Tibial artery (tissue), 4 donors: ENCODE data around the gene TNFSF9.

Experiments used
- DNase-seq, 2 donors: peaks; one replicate each; pipeline ENCODE4 v3.0.0-alpha.2; 2019
- H3K27ac ChIP-seq, 2 donors: fragments of 200-600 bp; sonication (generic) in 1 of 2; 1 replicate in 1 of 2; 2 replicates in 1 of 2; pipeline ENCODE4 v1.5.1; 2018 to 2019; ENCODE audit warnings: mild to moderate bottlenecking in 1 of 2
- H3K27me3 ChIP-seq, 2 donors: fragments of 200-600 bp; sonication (generic) in 1 of 2; one replicate each; pipeline versions ENCODE4 v1.5.1 to v1.6.0; 2016 to 2019
- H3K36me3 ChIP-seq, 3 donors: fragments of 200-600 bp; sonication (generic) in 2 of 3; one replicate each; pipeline ENCODE4 v1.5.1; 2016 to 2019; ENCODE audit warnings: mild to moderate bottlenecking in 2 of 3
- H3K4me1 ChIP-seq, 4 donors: fragments of 200-600 bp; sonication (generic) in 2 of 4; 1 replicate in 3 of 4; 2 replicates in 1 of 4; pipeline ENCODE4 v1.5.1; 2016 to 2019
- H3K4me3 ChIP-seq, 2 donors: fragments of 200-600 bp; sonication (generic) in 1 of 2; 1 replicate in 1 of 2; 2 replicates in 1 of 2; pipeline ENCODE4 v1.5.1; 2018 to 2019; ENCODE audit warnings: mild to moderate bottlenecking in 2 of 2
- H3K9me3 ChIP-seq, 3 donors: fragments of 200-600 bp; sonication (generic) in 1 of 3; one replicate each; pipeline ENCODE4 v1.5.1; 2016 to 2019
- CTCF ChIP-seq, 2 experiments: fragments of 200-600 bp in 1 of 2; fragments of 450-650 bp in 1 of 2; IDR thresholded peaks; one replicate each; pipeline ENCODE4 v1.5.1; 2017 to 2019; ENCODE audit warnings: antibody characterized with exemption in 2 of 2, mild to moderate bottlenecking in 1 of 2, moderate library complexity in 1 of 2
- intact Hi-C: fragments of 100-400 bp; cut with DNase I; formaldehyde crosslinking; loops from one replicate; pipeline ENCODE4 v1.15.0; 2023; ENCODE audit warnings: low total_unique reads

TNFSF9 gene

GRCh38 chr19:6568816-6569215 lies 38.0 kb downstream of the TNFSF9 start:
- TF ChIP-seq CTCF (IDR thresholded peaks at IDR 0.05) = no peak
- Histone ChIP-seq H3K4me3 (no peak overlapping the region), H3K36me3 (no peaks in the 10 kb centered on the region), H3K4me1 (no peaks in the 10 kb centered on the region), H3K9me3 (peaks cover 0 to 15% (median 0%) of the 10 kb centered on the region in 3 donors), H3K27me3 (peaks cover 0 to 13% of the 10 kb centered on the region in 2 donors), H3K27ac (no peak overlapping the region)
- intact Hi-C loops = no loop called here
- DNase-seq = no peak

GRCh38 chr19:6570764-6571163 lies 39.9 kb downstream of the TNFSF9 start:
- H3K9me3 ChIP-seq = peaks cover 0 to 7% (median 0%) of the 10 kb centered on the region in 3 donors

GRCh38 chr19:6571167-6571566 lies 40.3 kb downstream of the TNFSF9 start:
- H3K36me3 ChIP-seq = no peaks in the 10 kb centered on the region
- TF ChIP-seq CTCF (IDR thresholded peaks at IDR 0.05) = no peak
- intact Hi-C loops = no loop called here
- peaks cover 0 to 7% (median 0%) of the 10 kb centered on the region in 3 donors for H3K9me3 ChIP-seq
- H3K4me1 ChIP-seq = no peaks in the 10 kb centered on the region
- no peak for DNase-seq
- peaks cover 0 to 13% of the 10 kb centered on the region in 2 donors for H3K27me3 ChIP-seq
- H3K4me3 ChIP-seq = no peak overlapping the region
- H3K27ac ChIP-seq = no peak overlapping the region

More at GRCh38 chr19:6570764-6571163, 39.9 kb downstream of the TNFSF9 start:
- H3K4me1 ChIP-seq = no peaks in the 10 kb centered on the region
- no peak for DNase-seq
- no peak for TF ChIP-seq CTCF (IDR thresholded peaks at IDR 0.05)
- intact Hi-C loops = no loop called here
- peaks cover 0 to 13% of the 10 kb centered on the region in 2 donors for H3K27me3 ChIP-seq
- H3K36me3 ChIP-seq = no peaks in the 10 kb centered on the region
- H3K4me3 ChIP-seq = no peak overlapping the region
- H3K27ac ChIP-seq = no peak overlapping the region

GRCh38 chr19:6572217-6572616 lies 41.4 kb downstream of the TNFSF9 start:
- H3K4me3 ChIP-seq = no peak overlapping the region
- H3K27me3 ChIP-seq = peaks cover 0 to 13% of the 10 kb centered on the region in 2 donors
- H3K4me1 ChIP-seq = no peaks in the 10 kb centered on the region
- H3K27ac ChIP-seq = no peak overlapping the region
- intact Hi-C loops = no loop called here
- no peak for TF ChIP-seq CTCF (IDR thresholded peaks at IDR 0.05)
- peak; percentile 75 to 78 for DNase-seq
- H3K36me3 ChIP-seq = no peaks in the 10 kb centered on the region
- H3K9me3 ChIP-seq = peaks cover 0 to 7% (median 0%) of the 10 kb centered on the region in 3 donors

- DNase-seq = no peak
- Histone ChIP-seq H3K4me1 (no peaks in the 10 kb centered on the region), H3K9me3 (peaks cover 0 to 7% (median 0%) of the 10 kb centered on the region in 3 donors), H3K36me3 (no peaks in the 10 kb centered on the region), H3K27ac (no peak overlapping the region), H3K27me3 (peaks cover 0 to 13% of the 10 kb centered on the region in 2 donors), H3K4me3 (no peak overlapping the region)
- no peak for TF ChIP-seq CTCF (IDR thresholded peaks at IDR 0.05)
- intact Hi-C loops = no loop called here
Measured at GRCh38 chr19:6573350-6573749, 42.5 kb downstream of the TNFSF9 start.
